GM12865 (cell line): ENCODE results near the gene DCN.

Source experiments
- DNase-seq: peaks from one replicate; pipeline ENCODE4 v3.0.0; 2010; ENCODE audit warnings: low read depth
- H3K4me3 ChIP-seq: 2 replicates; pipeline ENCODE4 v1.5.1; 2011; ENCODE audit warnings: mild to moderate bottlenecking, low read depth, low read length, control low read depth
- CTCF ChIP-seq: IDR thresholded peaks from 2 replicates; pipeline ENCODE4 v1.5.1; 2011; ENCODE audit warnings: low read length, control low read depth, low read depth, inconsistent platforms; ENCODE audit not compliant: insufficient read depth; ENCODE audit errors: missing control alignments

DCN gene

GRCh38 chr12:91143206-91143605, 39.4 kb downstream of the DCN start:
- DNase-seq, result no peak
- H3K4me3 ChIP-seq, result no peak overlapping the region
- no peak for TF ChIP-seq CTCF

GRCh38 chr12:91142221-91142631, 40.4 kb downstream of the DCN start:
- H3K4me3 ChIP-seq, result no peak overlapping the region
- no peak for DNase-seq
- no peak for TF ChIP-seq CTCF

GRCh38 chr12:91140026-91140931, 42.3 kb downstream of the DCN start:
- TF ChIP-seq CTCF, result no peak
- DNase-seq, result no peak
- H3K4me3 ChIP-seq, result no peak overlapping the region

GRCh38 chr12:91139286-91139685, 43.3 kb downstream of the DCN start:
- TF ChIP-seq CTCF, result no peak
- DNase-seq, result no peak
- H3K4me3 ChIP-seq, result no peak overlapping the region

- no peak for TF ChIP-seq CTCF
- no peak overlapping the region for H3K4me3 ChIP-seq
Measured at GRCh38 chr12:91138337-91138920, 44.2 kb downstream of the DCN start.

GRCh38 chr12:91133871-91134270, 48.7 kb downstream of the DCN start:
- DNase-seq, result no peak
- TF ChIP-seq CTCF, result no peak
- H3K4me3 ChIP-seq, result no peak overlapping the region

More at GRCh38 chr12:91138337-91138920, 44.2 kb downstream of the DCN start:
- DNase-seq, result no peak
